ENCODE results near the gene SULT2B1.
A peak's percentile ranks its signal among the peaks of the same experiment; 100 is the strongest.

The SULT2B1 gene

GRCh38 chr19:48619692-48620585, 68.0 kb downstream of the SULT2B1 start:
- no peak for TF ChIP-seq CTCF (IDR thresholded peaks at IDR 0.05; ENCODE audit: insufficient read depth, low read depth, low read length, missing control alignments)
- peak; percentile 22 for DNase-seq (ENCODE audit: low read depth)
- peak overlapping the region; percentile 91 for H3K4me3 ChIP-seq (ENCODE audit: low read depth, low read length)

GRCh38 chr19:48623556-48624066, 71.6 kb downstream of the SULT2B1 start:
- peak overlapping the region; percentile 43 for H3K4me3 ChIP-seq (ENCODE audit: low read depth, low read length)

GRCh38 chr19:48624067-48624594, 72.2 kb downstream of the SULT2B1 start:
- peak overlapping the region; percentile 47 for H3K4me3 ChIP-seq (ENCODE audit: low read depth, low read length)
- DNase-seq (ENCODE audit: low read depth) = peak; percentile 98
- TF ChIP-seq CTCF (IDR thresholded peaks at IDR 0.05; ENCODE audit: insufficient read depth, low read depth, low read length, missing control alignments) = no peak

More at GRCh38 chr19:48623556-48624066, 71.6 kb downstream of the SULT2B1 start:
- no peak for TF ChIP-seq CTCF (IDR thresholded peaks at IDR 0.05; ENCODE audit: insufficient read depth, low read depth, low read length, missing control alignments)
- no peak for DNase-seq (ENCODE audit: low read depth)

GRCh38 chr19:48624791-48625723, 73.1 kb downstream of the SULT2B1 start:
- peak overlapping the region; percentile 47 for H3K4me3 ChIP-seq (ENCODE audit: low read depth, low read length)
- no peak for DNase-seq (ENCODE audit: low read depth)
- no peak for TF ChIP-seq CTCF (IDR thresholded peaks at IDR 0.05; ENCODE audit: insufficient read depth, low read depth, low read length, missing control alignments)

- TF ChIP-seq CTCF (IDR thresholded peaks at IDR 0.05; ENCODE audit: insufficient read depth, low read depth, low read length, missing control alignments) = no peak
- H3K4me3 ChIP-seq (ENCODE audit: low read depth, low read length) = no peak overlapping the region
- no peak for DNase-seq (ENCODE audit: low read depth)
Measured at GRCh38 chr19:48625891-48626327, 73.9 kb downstream of the SULT2B1 start.

- no peak overlapping the region for H3K4me3 ChIP-seq (ENCODE audit: low read depth, low read length)
- no peak for TF ChIP-seq CTCF (IDR thresholded peaks at IDR 0.05; ENCODE audit: insufficient read depth, low read depth, low read length, missing control alignments)
- no peak for DNase-seq (ENCODE audit: low read depth)
Measured at GRCh38 chr19:48627201-48627864, 75.4 kb downstream of the SULT2B1 start.
